Endothelial cell of umbilical vein (primary cell): ENCODE results near the gene VANGL1. TPM values are rescaled to one million over a fixed set of nuclear protein-coding genes. Genes with fewer than 3 reads are reported as not detected.

Experiments
- BruUV-seq: library from RNA; stranded (reverse); fragments of 400-500 nt; replicated peaks from 2 replicates; lab custom pipeline; 2021; lab: Mats Ljungman, UMichigan
- CTCF ChIA-PET: fragments of 300-600, 350-600 bp; sonication (Branson Sonifier 250); formaldehyde crosslinking; loops from one replicate; lab custom pipeline; 2021; ENCODE audit warnings: antibody characterized with exemption, inconsistent platforms; lab: Charles Lee
- POLR2A ChIA-PET: fragments of 300-600, 350-600 bp; sonication (Branson Sonifier 250); formaldehyde crosslinking; loops from one replicate; lab custom pipeline; 2021; ENCODE audit warnings: antibody characterized with exemption, inconsistent platforms; lab: Charles Lee
- DNase-seq: peaks from one replicate; pipeline ENCODE4 v3.0.0-alpha.2; 2011; ENCODE audit warnings: low read depth, low spot score
- FAIRE-seq: peaks from 2 replicates; lab custom pipeline; 2011; peaks lifted over from hg19 to GRCh38; lab: Jason Lieb, UNC
- H2AFZ ChIP-seq: 2 replicates; pipeline ENCODE4 v1.6.0; 2012; ENCODE audit warnings: low read depth, low read length, control low read depth, inconsistent platforms
- H3K27ac ChIP-seq: 2 replicates; pipeline ENCODE4 v1.5.1; 2011; ENCODE audit warnings: low read depth, mild to moderate bottlenecking, control low read depth, low read length, moderate library complexity; ENCODE audit not compliant: insufficient read depth
- H3K27me3 ChIP-seq, 2 experiments: 2 replicates each; pipeline versions ENCODE4 v1.6.0 to v1.6.1; 2011; ENCODE audit warnings: low read length in 2 of 2, mixed read lengths in 1 of 2; ENCODE audit not compliant: control insufficient read depth in 2 of 2, insufficient read depth in 2 of 2
- H3K36me3 ChIP-seq, 2 experiments: 2 replicates in 1 of 2; 3 replicates in 1 of 2; pipeline ENCODE4 v1.5.1; 2011; ENCODE audit warnings: low read length in 2 of 2, mild to moderate bottlenecking in 1 of 2, moderate library complexity in 1 of 2; ENCODE audit not compliant: control insufficient read depth in 2 of 2, insufficient read depth in 2 of 2; ENCODE audit errors: extremely low read depth in 1 of 2
- H3K4me1 ChIP-seq: 3 replicates; pipeline ENCODE4 v1.5.1; 2011; ENCODE audit warnings: mild to moderate bottlenecking, low read length; ENCODE audit not compliant: control insufficient read depth, insufficient read depth; ENCODE audit errors: extremely low read depth
- H3K4me2 ChIP-seq: 2 replicates; pipeline ENCODE4 v1.6.1; 2011; ENCODE audit warnings: low read length, control low read depth, mixed read lengths; ENCODE audit not compliant: insufficient read depth
- H3K4me3 ChIP-seq, 3 experiments: fragments of 200-600 bp in 1 of 3; sonication (generic), shearing (Covaris generic) in 1 of 3; replicated peaks in 1 of 3; 2 replicates each; pipeline ENCODE4 v1.5.1; 2011 to 2016; ENCODE audit warnings: control low read depth in 3 of 3, low read length in 3 of 3, mild to moderate bottlenecking in 2 of 3, inconsistent platforms in 1 of 3, low read depth in 1 of 3, moderate library complexity in 1 of 3; ENCODE audit not compliant: insufficient read depth in 1 of 3
- H3K79me2 ChIP-seq: 2 replicates; pipeline ENCODE4 v1.6.0; 2012; ENCODE audit warnings: low read length, inconsistent platforms; ENCODE audit not compliant: control insufficient read depth, insufficient read depth
- H3K9ac ChIP-seq: replicated peaks from 2 replicates; pipeline ENCODE3; 2011; ENCODE audit warnings: low read length, control low read depth; ENCODE audit not compliant: insufficient read depth; ENCODE audit errors: extremely low read depth
- H3K9me1 ChIP-seq: replicated peaks from 3 replicates; pipeline ENCODE4 v1.6.0; 2011; ENCODE audit warnings: mild to moderate bottlenecking, low read length; ENCODE audit not compliant: control insufficient read depth, insufficient read depth; ENCODE audit errors: extremely low read depth
- H3K9me3 ChIP-seq: replicated peaks from 2 replicates; pipeline ENCODE4 v1.5.1; 2012; ENCODE audit warnings: low read length, inconsistent platforms; ENCODE audit not compliant: control insufficient read depth, insufficient read depth
- H4K20me1 ChIP-seq: replicated peaks from 2 replicates; pipeline ENCODE3; 2011; ENCODE audit warnings: mild to moderate bottlenecking, low read length; ENCODE audit not compliant: control insufficient read depth, insufficient read depth; ENCODE audit errors: extremely low read depth
- CTCF ChIP-seq, 2 donors: IDR thresholded peaks; 1 replicate in 1 of 2; 2 replicates in 1 of 2; pipeline ENCODE4 v1.5.1; 2011; ENCODE audit warnings: low read length in 2 of 2, mild to moderate bottlenecking in 2 of 2, moderate library complexity in 2 of 2, control low read depth in 1 of 2, inconsistent platforms in 1 of 2, low read depth in 1 of 2; ENCODE audit not compliant: insufficient read depth in 1 of 2; ENCODE audit errors: extremely low read depth in 1 of 2
- EZH2 ChIP-seq: IDR thresholded peaks from 2 replicates; pipeline ENCODE4 v1.6.1; 2012; ENCODE audit warnings: borderline replicate concordance, low read depth, mild to moderate bottlenecking, moderate library complexity, low read length, inconsistent platforms; ENCODE audit not compliant: severe bottlenecking
- FOS ChIP-seq: IDR thresholded peaks from 2 replicates; pipeline ENCODE4 v1.6.1; 2011; ENCODE audit warnings: mild to moderate bottlenecking, low read length, moderate library complexity, borderline replicate concordance; ENCODE audit not compliant: insufficient read depth
- GATA2 ChIP-seq: IDR thresholded peaks from 2 replicates; pipeline ENCODE4 v1.7.0; 2011; ENCODE audit warnings: low read depth, mild to moderate bottlenecking, moderate library complexity, mixed read lengths, low read length; ENCODE audit not compliant: insufficient read length, insufficient read depth
- JUN ChIP-seq: IDR thresholded peaks from 2 replicates; pipeline ENCODE4 v1.6.1; 2011; ENCODE audit warnings: borderline replicate concordance, low read depth; ENCODE audit not compliant: insufficient read length, insufficient read depth
- MAX ChIP-seq: IDR thresholded peaks from 2 replicates; pipeline ENCODE4 v1.6.1; 2011; ENCODE audit not compliant: insufficient read depth, insufficient read length
- MYC ChIP-seq: IDR thresholded peaks from one replicate; pipeline ENCODE4 v1.6.1; 2011; ENCODE audit warnings: mild to moderate bottlenecking, low read depth, low read length
- POLR2A ChIP-seq: IDR thresholded peaks from 2 replicates; pipeline ENCODE4 v1.6.1; 2012; ENCODE audit warnings: low read depth, mild to moderate bottlenecking, control low read depth, low read length
- POLR2AphosphoS5 ChIP-seq: IDR thresholded peaks from 2 replicates; pipeline ENCODE4 v1.6.1; 2012; ENCODE audit warnings: low read depth, mild to moderate bottlenecking, control low read depth, low read length, moderate library complexity; ENCODE audit not compliant: insufficient read depth
- dilution Hi-C: fragments of 300-500 bp; cut with MboI; formaldehyde crosslinking; loops from one replicate; pipeline ENCODE4 v1.15.0; 2019; ENCODE audit warnings: low sequenced_read_pairs; ENCODE audit not compliant: extremely low pct_ligation_motif_present
- intact Hi-C: fragments of 100-400 bp; cut with micrococcal nuclease; formaldehyde crosslinking; loops from one replicate; pipeline ENCODE4 v1.10.0; 2022
- polyA plus RNA-seq, 4 experiments: library from polyadenylated mRNA; depleted of rRNA in 3 of 4; stranded (reverse) in 3 of 4; unstranded in 1 of 4; fragments of >200 nt; gene quantifications; 2 replicates each; pipeline versions ENCODE4 v1.2.1 to v1.2.3, GENCODE V29; 2011 to 2012; ENCODE audit warnings: missing spikeins in 1 of 4
- total RNA-seq: library from RNA; stranded (reverse); gene quantifications from 2 replicates; pipeline ENCODE4 v1.2.3, GENCODE V29; 2021

Gene VANGL1
- total and polyA plus RNA-seq, 2 donors (not counting 3 experiments of a cell fraction or from before 2014, with no cell fraction given) = 15.0 to 24.8 TPM

GRCh38 chr1:115652236-115652788, 10.5 kb downstream of the VANGL1 start:
- no TSS peak for BruUV-seq
- H4K20me1 ChIP-seq = no peaks in the 10 kb centered on the region
- H3K36me3 ChIP-seq = peaks cover 3% of the 10 kb centered on the region in 2 experiments
- no peaks in the 10 kb centered on the region for H3K9me3 ChIP-seq
- ChIA-PET POLR2A (no interaction called here), CTCF (interaction anchor here (1.8 kb wide), 1 partner anchor 54 kb away, joined by 6 read pairs; no protein-coding TSS in a partner anchor)
- DNase-seq = no peak
- no peak overlapping the region for H3K27ac ChIP-seq
- H3K4me1 ChIP-seq = peaks cover 22% of the 10 kb centered on the region
- intact Hi-C loops (no loop called here), dilution Hi-C loops (no loop called here)
- H2AFZ ChIP-seq = no peak overlapping the region
- peaks cover 46% of the 10 kb centered on the region for H3K79me2 ChIP-seq
- no peak overlapping the region for H3K4me3 ChIP-seq
- no peak for FAIRE-seq
- no peak overlapping the region for H3K9ac ChIP-seq
- no peak overlapping the region for H3K4me2 ChIP-seq
- H3K27me3 ChIP-seq = no peaks in the 10 kb centered on the region
- no peak for TF ChIP-seq GATA2
- no peak for TF ChIP-seq POLR2AphosphoS5
- no peak for TF ChIP-seq JUN
- TF ChIP-seq POLR2A = no peak
- TF ChIP-seq EZH2 = no peak
- no peak for TF ChIP-seq FOS
- no peak for TF ChIP-seq MYC
- no peak for TF ChIP-seq MAX
- no peak for TF ChIP-seq CTCF (IDR thresholded peaks at IDR 0.05; ENCODE audit: extremely low read depth in 1 of 2, insufficient read depth in 1 of 2, low read depth in 1 of 2, low read length in 2 of 2)
- H3K9me1 ChIP-seq = no peaks in the 10 kb centered on the region
